Cardiac fibroblast (primary cell): Measurements from ENCODE around the gene PTPRD.

Experiments used
- DNase-seq, 2 donors: peaks; one replicate each; pipeline versions ENCODE4 v3.0.0 to v3.0.0-alpha.2; 2010; ENCODE audit warnings: low read depth in 2 of 2
- H3K4me3 ChIP-seq, 2 donors: replicated peaks in 1 of 2; 1 replicate in 1 of 2; 2 replicates in 1 of 2; pipeline ENCODE4 v1.5.1; 2011; ENCODE audit warnings: low read depth in 2 of 2, low read length in 2 of 2, mild to moderate bottlenecking in 2 of 2, moderate library complexity in 1 of 2
- CTCF ChIP-seq: IDR thresholded peaks from one replicate; pipeline ENCODE4 v1.5.1; 2011; ENCODE audit warnings: low read depth, mild to moderate bottlenecking, low read length, inconsistent platforms

The PTPRD gene

GRCh38 chr9:8543219-8543618, 2069.6 kb downstream of the PTPRD start:
- DNase-seq: no peak
- H3K4me3 ChIP-seq: no peak overlapping the region
- no peak for TF ChIP-seq CTCF

DNA sequence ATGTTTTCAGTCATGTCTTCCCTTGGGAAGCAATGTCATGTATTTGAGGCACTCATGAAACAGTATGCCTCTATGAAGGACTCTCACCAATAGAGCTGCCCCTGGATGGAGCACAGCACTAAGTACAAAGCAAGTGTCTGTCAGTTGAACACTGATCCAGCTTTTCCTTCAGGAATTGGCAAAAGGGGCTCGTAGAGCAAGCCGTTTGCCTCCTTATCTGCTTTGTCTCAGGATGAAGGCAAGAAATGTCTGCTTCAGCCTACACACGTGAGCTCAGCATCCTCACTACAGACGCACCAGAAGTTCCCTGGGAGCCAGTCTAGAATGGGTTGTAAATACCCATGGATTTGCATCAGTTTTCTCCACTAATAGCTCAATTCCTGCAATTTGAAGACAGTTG, 2070.3 kb downstream of the PTPRD start:
- DNase-seq: no peak
- TF ChIP-seq CTCF: no peak
- H3K4me3 ChIP-seq: no peak overlapping the region

DNA sequence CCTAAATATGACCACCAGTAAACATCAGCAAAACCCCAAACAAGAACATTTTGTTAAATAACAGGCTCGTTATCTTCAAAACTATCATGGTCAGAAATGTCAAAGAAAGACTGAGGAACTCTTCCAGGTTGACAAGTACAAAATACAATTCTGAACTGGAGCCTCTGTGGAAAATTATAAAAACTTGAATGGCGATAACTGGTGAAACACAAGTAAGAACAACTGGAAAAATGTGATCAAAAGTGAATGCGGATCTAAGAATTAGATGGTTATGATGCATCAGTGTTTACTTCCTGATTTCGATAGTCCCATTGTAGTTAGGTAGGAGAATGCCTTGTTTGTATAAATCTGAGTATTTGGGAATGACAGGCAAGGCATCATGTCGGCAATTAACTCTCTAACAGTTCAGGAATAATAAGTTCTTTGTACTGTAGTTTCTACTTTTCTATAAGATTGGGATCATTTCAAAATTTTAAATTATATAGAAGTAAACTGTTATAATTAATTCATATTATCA, 2073.1 kb downstream of the PTPRD start:
- no peak for TF ChIP-seq CTCF
- no peak for DNase-seq
- H3K4me3 ChIP-seq: no peak overlapping the region

- no peak overlapping the region for H3K4me3 ChIP-seq
- DNase-seq: no peak
- TF ChIP-seq CTCF: no peak
Measured at GRCh38 chr9:8536845-8537244, 2076.0 kb downstream of the PTPRD start.

- no peak for DNase-seq
- no peak overlapping the region for H3K4me3 ChIP-seq
- TF ChIP-seq CTCF: no peak
Measured at GRCh38 chr9:8534828-8535227, 2078.0 kb downstream of the PTPRD start.

DNA sequence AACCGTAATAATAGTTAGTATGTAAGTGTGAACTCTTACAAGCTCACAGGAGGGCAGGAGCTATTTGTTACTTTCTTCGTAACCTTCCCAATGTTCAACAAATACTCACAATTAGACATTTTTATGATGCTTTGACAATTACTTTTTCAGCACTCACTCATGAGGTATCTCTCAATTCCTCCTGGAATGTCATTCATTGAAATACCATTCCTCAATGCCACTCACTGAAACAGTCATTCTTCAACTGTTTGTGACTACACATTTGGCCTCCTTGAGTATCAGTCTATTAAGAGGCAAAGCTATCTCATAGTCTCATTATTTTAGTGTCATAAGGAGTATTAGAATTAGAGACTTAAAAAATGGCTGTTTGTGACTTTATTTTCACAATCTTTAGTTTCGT, 2079.1 kb downstream of the PTPRD start:
- TF ChIP-seq CTCF: no peak
- H3K4me3 ChIP-seq: no peak overlapping the region
- no peak for DNase-seq

- no peak overlapping the region for H3K4me3 ChIP-seq
- TF ChIP-seq CTCF: no peak
- DNase-seq: no peak
Measured at GRCh38 chr9:8531826-8532415, 2080.9 kb downstream of the PTPRD start.
